ENCODE data around the gene PRDM15. TPM values are rescaled to one million over a fixed set of nuclear protein-coding genes. Genes with fewer than 3 reads are reported as not detected.
A peak's percentile ranks its signal among the peaks of the same experiment; 100 is the strongest.

Gene PRDM15
- total RNA-seq, 1 experiment from 2014 or later, result 5.7 TPM

GRCh38 chr21:41770901-41771624 is 108.1 kb downstream of the PRDM15 start:
- Mint-ChIP-seq H3K4me3 (ENCODE audit: unreplicated experiment) (no peak overlapping the region), H3K36me3 (ENCODE audit: insufficient read depth, unreplicated experiment) (peaks cover 13% of the 10 kb centered on the region), H3K27me3 (ENCODE audit: insufficient read depth, unreplicated experiment) (no peaks in the 10 kb centered on the region), H3K27ac (ENCODE audit: low read depth, unreplicated experiment) (no peak overlapping the region), H3K4me1 (ENCODE audit: insufficient read depth, unreplicated experiment) (peaks cover 23% of the 10 kb centered on the region), H3K9me3 (ENCODE audit: unreplicated experiment) (no peaks in the 10 kb centered on the region)
- ChIA-PET POLR2A (interaction anchor here (0.7 to 12.7 kb wide), 3 partner anchors 16 to 156 kb away, joined by 3 to 238 read pairs (median 136); no protein-coding TSS in a partner anchor), CTCF (interaction anchor here (0.6 to 1.7 kb wide), 4 partner anchors 47 to 488 kb away, joined by 3 to 5 read pairs (median 4); no protein-coding TSS in a partner anchor)
- no TSS peak for BruUV-seq (replicated peaks)
- TF ChIP-seq CTCF (IDR thresholded peaks at IDR 0.05; ENCODE audit: unreplicated experiment), result no peak
- DNase-seq (ENCODE audit: unreplicated experiment), result no peak
- intact Hi-C loops (cut with micrococcal nuclease), result loop anchor here (10.0 kb wide), 1 partner anchor 486 kb away; no protein-coding TSS in a partner anchor

- intact Hi-C loops (cut with micrococcal nuclease), result loop anchor here (10.0 kb wide), 2 partner anchors 485 to 605 kb away; partner anchors contain the start of gene BACE2
- H3K9me3 Mint-ChIP-seq (ENCODE audit: unreplicated experiment), result no peaks in the 10 kb centered on the region
- peaks cover 23% of the 10 kb centered on the region for H3K4me1 Mint-ChIP-seq (ENCODE audit: insufficient read depth, unreplicated experiment)
- H3K27me3 Mint-ChIP-seq (ENCODE audit: insufficient read depth, unreplicated experiment), result no peaks in the 10 kb centered on the region
- ChIA-PET CTCF (interaction anchor here (1.4 to 12.0 kb wide), 2 partner anchors 140 to 157 kb away, joined by 3 to 163 read pairs; no protein-coding TSS in a partner anchor), POLR2A (interaction anchor here (0.7 to 12.7 kb wide), 4 partner anchors 17 to 155 kb away, joined by 3 to 238 read pairs (median 70); no protein-coding TSS in a partner anchor)
- DNase-seq (ENCODE audit: unreplicated experiment), result no peak
- BruUV-seq (replicated peaks), result no TSS peak
- TF ChIP-seq CTCF (IDR thresholded peaks at IDR 0.05; ENCODE audit: unreplicated experiment), result no peak
- H3K36me3 Mint-ChIP-seq (ENCODE audit: insufficient read depth, unreplicated experiment), result peaks cover 23% of the 10 kb centered on the region
- no peak overlapping the region for H3K27ac Mint-ChIP-seq (ENCODE audit: low read depth, unreplicated experiment)
- no peak overlapping the region for H3K4me3 Mint-ChIP-seq (ENCODE audit: unreplicated experiment)
These were observed 109.2 kb downstream of the PRDM15 start for GRCh38 chr21:41769933-41770332.

- peak overlapping the region; percentile 87 for H3K27ac Mint-ChIP-seq (ENCODE audit: low read depth, unreplicated experiment)
- H3K9me3 Mint-ChIP-seq (ENCODE audit: unreplicated experiment), result no peaks in the 10 kb centered on the region
- no peak overlapping the region for H3K4me3 Mint-ChIP-seq (ENCODE audit: unreplicated experiment)
These were observed 109.6 kb downstream of the PRDM15 start for GRCh38 chr21:41769521-41769920.

More at GRCh38 chr21:41769521-41769920, 109.6 kb downstream of the PRDM15 start:
- Mint-ChIP-seq H3K27me3 (ENCODE audit: insufficient read depth, unreplicated experiment) (no peaks in the 10 kb centered on the region), H3K36me3 (ENCODE audit: insufficient read depth, unreplicated experiment) (peaks cover 25% of the 10 kb centered on the region), H3K4me1 (ENCODE audit: insufficient read depth, unreplicated experiment) (peaks cover 23% of the 10 kb centered on the region)
- intact Hi-C loops (cut with micrococcal nuclease), result loop anchor here (10.0 kb wide), 1 partner anchor 605 kb away; the partner anchor contains the start of gene BACE2
- POLR2A ChIA-PET, result interaction anchor here (1.2 to 12.7 kb wide), 4 partner anchors 17 to 155 kb away, joined by 3 to 238 read pairs (median 122); no protein-coding TSS in a partner anchor
- CTCF ChIA-PET, result interaction anchor here (0.6 to 12.0 kb wide), 4 partner anchors 9 to 157 kb away, joined by 3 to 163 read pairs (median 8); no protein-coding TSS in a partner anchor
- no peak for DNase-seq (ENCODE audit: unreplicated experiment)
- BruUV-seq (replicated peaks), result no TSS peak
- TF ChIP-seq CTCF (IDR thresholded peaks at IDR 0.05; ENCODE audit: unreplicated experiment), result no peak

All from MCF 10A (cell line).